Ascending aorta (tissue), 2 donors: ENCODE results near the gene DBN1. TPM values are rescaled to one million over a fixed set of nuclear protein-coding genes. Genes with fewer than 3 reads are reported as not detected.

Source experiments
- DNase-seq, 2 donors: peaks; one replicate each; pipeline ENCODE4 v3.0.0-alpha.2; 2019; ENCODE audit warnings: low spot score in 2 of 2
- H3K27ac ChIP-seq, 2 donors: fragments of 200-600 bp; sonication (generic); one replicate each; pipeline ENCODE4 v1.5.1; 2016 to 2017; ENCODE audit warnings: mild to moderate bottlenecking in 1 of 2
- H3K27me3 ChIP-seq: fragments of 200-600 bp; sonication (generic); one replicate; pipeline ENCODE4 v1.5.1; 2017
- H3K36me3 ChIP-seq, 2 donors: fragments of 200-600 bp; sonication (generic); one replicate each; pipeline ENCODE4 v1.5.1; 2016
- H3K4me1 ChIP-seq, 2 donors: fragments of 200-600 bp; sonication (generic); one replicate each; pipeline ENCODE4 v1.5.1; 2016 to 2017; ENCODE audit warnings: mild to moderate bottlenecking in 1 of 2
- H3K4me3 ChIP-seq, 2 donors: fragments of 200-600 bp; sonication (generic); one replicate each; pipeline ENCODE4 v1.5.1; 2016 to 2017; ENCODE audit warnings: mild to moderate bottlenecking in 1 of 2
- H3K9me3 ChIP-seq, 2 donors: fragments of 200-600 bp; sonication (generic); one replicate each; pipeline ENCODE4 v1.5.1; 2016
- CTCF ChIP-seq, 3 experiments: fragments of 200-600 bp in 2 of 3; fragments of 450-650 bp in 1 of 3; sonication (generic) in 2 of 3; IDR thresholded peaks; one replicate each; pipeline ENCODE4 v1.5.1; 2016 to 2019; ENCODE audit warnings: antibody characterized with exemption in 3 of 3, mild to moderate bottlenecking in 1 of 3, moderate library complexity in 1 of 3
- intact Hi-C: fragments of 100-400 bp; cut with DNase I; formaldehyde crosslinking; loops from one replicate; pipeline ENCODE4 v1.15.1; 2023
- total RNA-seq: library from RNA; depleted of rRNA; stranded (reverse); fragments of >200 nt; gene quantifications from one replicate; pipeline ENCODE4 v1.1.0, GENCODE V29; 2016

The DBN1 gene
- 151 TPM for total RNA-seq

- no peak for TF ChIP-seq CTCF (IDR thresholded peaks at IDR 0.05)
- intact Hi-C loops = loop anchor here (1.0 kb wide), 1 partner anchor 16 kb away; no protein-coding TSS in a partner anchor
- no peak for DNase-seq
- no peaks in the 10 kb centered on the region for H3K36me3 ChIP-seq
- no peaks in the 10 kb centered on the region for H3K27me3 ChIP-seq
- H3K27ac ChIP-seq = peak within 1 kb of the TSS; percentile 91
- no peaks in the 10 kb centered on the region for H3K9me3 ChIP-seq
- H3K4me1 ChIP-seq = peaks cover 26 to 77% of the 10 kb centered on the region in 2 donors
- peak within 1 kb of the TSS; percentile 91 to 94 for H3K4me3 ChIP-seq
Measured at GRCh38 chr5:177473443-177474001, at the start of gene DBN1. Gene DBN1 (minus strand): TSS chr5:177473634. CDS start chr5:177473521, 113 bp downstream.

- no peak for TF ChIP-seq CTCF (IDR thresholded peaks at IDR 0.05)
- H3K9me3 ChIP-seq = no peaks in the 10 kb centered on the region
- no peaks in the 10 kb centered on the region for H3K27me3 ChIP-seq
- H3K4me1 ChIP-seq = peaks cover 2 to 3% of the 10 kb centered on the region in 2 donors
- no peak overlapping the region for H3K4me3 ChIP-seq
- DNase-seq = no peak
- intact Hi-C loops = no loop called here
- H3K27ac ChIP-seq = no peak overlapping the region
- peaks cover 55 to 56% of the 10 kb centered on the region in 2 donors for H3K36me3 ChIP-seq
Measured at GRCh38 chr5:177520916-177521513, 47.6 kb upstream of the DBN1 start.

GRCh38 chr5:177520271-177520670 lies 46.8 kb upstream of the DBN1 start:
- Histone ChIP-seq H3K9me3 (no peaks in the 10 kb centered on the region), H3K4me3 (no peak overlapping the region), H3K36me3 (peaks cover 49 to 53% of the 10 kb centered on the region in 2 donors), H3K27ac (no peak overlapping the region), H3K27me3 (no peaks in the 10 kb centered on the region), H3K4me1 (peaks cover 4 to 10% of the 10 kb centered on the region in 2 donors)
- no peak for DNase-seq
- intact Hi-C loops = no loop called here
- no peak for TF ChIP-seq CTCF (IDR thresholded peaks at IDR 0.05)

GRCh38 chr5:177519463-177520235 lies 46.2 kb upstream of the DBN1 start:
- Histone ChIP-seq H3K27me3 (no peaks in the 10 kb centered on the region), H3K9me3 (no peaks in the 10 kb centered on the region), H3K27ac (no peak overlapping the region), H3K4me3 (no peak overlapping the region), H3K4me1 (peaks cover 4 to 10% of the 10 kb centered on the region in 2 donors), H3K36me3 (peaks cover 43 to 53% of the 10 kb centered on the region in 2 donors)
- TF ChIP-seq CTCF (IDR thresholded peaks at IDR 0.05) = no peak
- DNase-seq = no peak
- intact Hi-C loops = loop anchor here (5.0 to 10.0 kb wide), 2 partner anchors 75 to 207 kb away; partner anchors contain the start of genes MXD3 and TMED9

GRCh38 chr5:177516601-177517568 lies 43.5 kb upstream of the DBN1 start, which contains the start of gene DDX41:
Gene DDX41 (minus strand): TSS chr5:177516961. CDS start chr5:177516945, 16 bp downstream.
- peak within 1 kb of the TSS; percentile 88 to 97 for H3K4me3 ChIP-seq

More at GRCh38 chr5:177516601-177517568, 43.5 kb upstream of the DBN1 start, which contains the start of gene DDX41:
- DNase-seq = peak; percentile 90 to 99
- Histone ChIP-seq H3K4me1 (peaks cover 4 to 10% of the 10 kb centered on the region in 2 donors), H3K36me3 (peaks cover 49 to 63% of the 10 kb centered on the region in 2 donors), H3K27me3 (no peaks in the 10 kb centered on the region), H3K27ac (peak within 1 kb of the TSS; percentile 73 to 82), H3K9me3 (no peaks in the 10 kb centered on the region)
- intact Hi-C loops = loop anchor here (1.0 to 10.0 kb wide), 5 partner anchors 20 to 205 kb away; partner anchors contain the start of genes FAM193B, MXD3, PDLIM7 and TMED9
- peak in 1 of 3 experiments; percentile 17 for TF ChIP-seq CTCF (IDR thresholded peaks at IDR 0.05)
